ENCODE results near the gene HHLA2. TPM values are rescaled to one million over a fixed set of nuclear protein-coding genes. Genes with fewer than 3 reads are reported as not detected.
"Not testable (repeated sequence)": the region's sequence is repeated elsewhere in the genome, so short reads cannot be mapped to it uniquely, and the experiment has no call there.

HHLA2 gene, protein sequence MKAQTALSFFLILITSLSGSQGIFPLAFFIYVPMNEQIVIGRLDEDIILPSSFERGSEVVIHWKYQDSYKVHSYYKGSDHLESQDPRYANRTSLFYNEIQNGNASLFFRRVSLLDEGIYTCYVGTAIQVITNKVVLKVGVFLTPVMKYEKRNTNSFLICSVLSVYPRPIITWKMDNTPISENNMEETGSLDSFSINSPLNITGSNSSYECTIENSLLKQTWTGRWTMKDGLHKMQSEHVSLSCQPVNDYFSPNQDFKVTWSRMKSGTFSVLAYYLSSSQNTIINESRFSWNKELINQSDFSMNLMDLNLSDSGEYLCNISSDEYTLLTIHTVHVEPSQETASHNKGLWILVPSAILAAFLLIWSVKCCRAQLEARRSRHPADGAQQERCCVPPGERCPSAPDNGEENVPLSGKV
- not detected in 2 replicates for total RNA-seq (2012; rRNA removed)

DNA sequence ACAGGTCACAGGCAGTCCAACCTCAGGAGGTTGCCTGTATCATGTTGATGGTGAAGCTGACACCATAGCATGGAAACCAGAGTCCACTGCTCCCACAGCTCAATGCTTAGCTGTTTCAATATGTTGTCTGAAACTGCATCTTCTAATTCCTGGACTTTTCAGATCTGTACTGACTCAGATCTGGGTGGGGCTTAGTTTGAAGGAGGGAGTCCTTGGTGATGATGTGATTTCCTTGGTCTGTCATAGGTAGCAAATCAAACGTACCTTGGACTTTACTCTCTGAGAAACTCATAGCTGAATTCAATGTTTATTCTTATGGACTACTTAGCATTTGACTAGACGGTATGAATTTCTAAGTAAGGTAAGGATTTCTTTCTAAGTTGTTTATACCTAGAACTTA lies at the start of gene HHLA2:
TSS of gene HHLA2 (plus strand) at position 310 of the 400 bp plus-strand sequence. CDS start 55,266 bp downstream, outside the sequence.
- Histone ChIP-seq H3K4me3 (ENCODE audit: low read length) (no peak within 1 kb of the TSS), H3K36me3 (ENCODE audit: insufficient read depth, low read length) (no peaks in the 10 kb centered on the region), H3K4me2 (ENCODE audit: low read length) (no peak within 1 kb of the TSS), H3K4me1 (ENCODE audit: control insufficient read depth, insufficient read depth, low read length) (no peaks in the 10 kb centered on the region), H3K27me3 (ENCODE audit: control insufficient read depth, insufficient read depth, low read length) (no peaks in the 10 kb centered on the region), H3K9ac (ENCODE audit: low read depth, low read length) (no peak within 1 kb of the TSS), H3K9me3 (replicated peaks; ENCODE audit: low read length) (no peaks in the 10 kb centered on the region)

DNA sequence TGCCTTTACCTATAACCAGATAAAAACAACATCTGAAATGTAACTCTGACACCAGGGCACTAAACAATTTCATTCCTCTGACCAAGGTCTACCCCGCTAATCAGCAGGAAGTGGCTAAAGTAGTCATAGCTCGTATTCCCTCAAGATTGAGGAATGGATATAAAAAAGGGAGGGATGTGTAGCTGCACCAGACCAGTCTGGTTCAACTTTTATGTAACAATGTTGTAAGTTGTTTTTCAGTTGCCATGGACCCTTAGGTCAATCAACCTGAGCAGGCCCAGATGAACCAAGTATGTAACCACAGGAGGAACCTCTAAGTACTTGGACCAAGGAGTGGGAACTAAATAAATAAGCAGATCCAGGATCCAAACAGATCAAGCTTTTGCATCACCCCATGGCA lies 45.7 kb upstream of the HHLA2 start:
- H3K4me3 ChIP-seq (ENCODE audit: low read length) = no peak overlapping the region
- H3K27me3 ChIP-seq (ENCODE audit: control insufficient read depth, insufficient read depth, low read length) = no peaks in the 10 kb centered on the region
- no peak overlapping the region for H3K4me2 ChIP-seq (ENCODE audit: low read length)
- no peaks in the 10 kb centered on the region for H3K9me3 ChIP-seq (replicated peaks; ENCODE audit: low read length)
- H3K4me1 ChIP-seq (ENCODE audit: control insufficient read depth, insufficient read depth, low read length) = no peaks in the 10 kb centered on the region
- H3K36me3 ChIP-seq (ENCODE audit: insufficient read depth, low read length) = no peaks in the 10 kb centered on the region
- no peak overlapping the region for H3K9ac ChIP-seq (ENCODE audit: low read depth, low read length)

DNA sequence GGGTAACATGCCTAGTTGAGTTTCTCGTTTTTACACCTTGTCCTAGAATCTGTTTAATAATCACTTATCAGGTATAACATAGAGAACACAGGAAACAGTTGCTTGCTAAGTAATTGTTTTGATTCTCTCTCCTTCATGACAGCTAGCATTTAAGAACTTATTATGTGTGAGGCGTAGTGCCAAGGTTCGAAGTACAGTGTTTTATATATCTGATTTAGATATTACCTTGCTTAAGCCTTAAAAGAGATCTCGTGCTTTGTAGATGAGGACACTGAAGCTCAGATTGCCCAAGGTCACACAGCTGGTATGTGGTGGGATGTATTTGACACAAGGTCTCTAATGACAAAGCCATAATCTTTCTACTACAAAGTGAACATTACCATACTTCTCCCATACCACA lies 45.1 kb upstream of the HHLA2 start:
- Histone ChIP-seq H3K4me1 (ENCODE audit: control insufficient read depth, insufficient read depth, low read length) (no peaks in the 10 kb centered on the region), H3K4me3 (ENCODE audit: low read length) (no peak overlapping the region), H3K27me3 (ENCODE audit: control insufficient read depth, insufficient read depth, low read length) (no peaks in the 10 kb centered on the region), H3K36me3 (ENCODE audit: insufficient read depth, low read length) (no peaks in the 10 kb centered on the region), H3K9ac (ENCODE audit: low read depth, low read length) (no peak overlapping the region), H3K4me2 (ENCODE audit: low read length) (no peak overlapping the region), H3K9me3 (replicated peaks; ENCODE audit: low read length) (no peaks in the 10 kb centered on the region)

DNA sequence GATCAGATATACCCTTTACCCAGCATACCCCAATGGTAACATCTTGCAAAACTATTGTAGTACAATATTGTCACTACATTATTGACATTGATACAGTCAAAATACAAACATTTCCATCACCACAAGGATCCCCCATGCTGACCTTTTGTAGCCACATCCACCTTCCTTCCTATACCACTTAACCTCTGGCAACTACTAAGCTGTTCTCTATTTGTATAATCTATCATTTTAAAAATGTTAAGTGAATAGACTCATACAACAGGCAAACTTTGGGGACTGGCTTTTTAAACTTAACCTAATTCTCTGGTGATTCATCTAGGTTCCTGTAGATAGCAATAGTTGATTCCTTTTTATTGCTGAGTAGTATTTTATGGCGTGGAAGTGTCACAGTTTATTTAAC lies 44.5 kb upstream of the HHLA2 start:
- no peaks in the 10 kb centered on the region for H3K4me1 ChIP-seq (ENCODE audit: control insufficient read depth, insufficient read depth, low read length)
- H3K9ac ChIP-seq (ENCODE audit: low read depth, low read length) = no peak overlapping the region
- H3K9me3 ChIP-seq (replicated peaks; ENCODE audit: low read length) = no peaks in the 10 kb centered on the region
- H3K4me2 ChIP-seq (ENCODE audit: low read length) = no peak overlapping the region
- no peaks in the 10 kb centered on the region for H3K36me3 ChIP-seq (ENCODE audit: insufficient read depth, low read length)
- no peak overlapping the region for H3K4me3 ChIP-seq (ENCODE audit: low read length)
- H3K27me3 ChIP-seq (ENCODE audit: control insufficient read depth, insufficient read depth, low read length) = no peaks in the 10 kb centered on the region

DNA sequence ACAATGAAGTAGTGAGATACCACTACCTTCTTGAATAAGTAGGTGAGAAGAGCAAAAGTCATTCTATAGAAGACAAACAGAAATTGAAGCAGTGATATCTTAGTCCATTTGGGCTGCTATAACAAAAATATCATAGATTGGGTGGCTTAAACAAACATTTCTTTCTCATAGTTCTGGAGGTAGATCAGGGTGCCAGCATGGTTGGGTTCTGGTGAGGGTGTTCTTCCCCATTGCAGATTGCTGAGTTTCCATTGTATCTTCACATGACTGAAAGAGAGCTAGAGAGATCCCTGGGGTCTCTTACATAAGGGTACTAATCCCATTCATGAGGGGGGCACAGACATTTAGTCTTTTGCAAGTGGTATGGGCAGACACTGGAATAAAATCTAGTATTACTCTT lies 41.2 kb upstream of the HHLA2 start:
- H3K4me3 ChIP-seq (ENCODE audit: low read length) = no peak overlapping the region
- no peaks in the 10 kb centered on the region for H3K36me3 ChIP-seq (ENCODE audit: insufficient read depth, low read length)
- no peak overlapping the region for H3K4me2 ChIP-seq (ENCODE audit: low read length)
- H3K9me3 ChIP-seq (replicated peaks; ENCODE audit: low read length) = no peaks in the 10 kb centered on the region
- H3K4me1 ChIP-seq (ENCODE audit: control insufficient read depth, insufficient read depth, low read length) = no peaks in the 10 kb centered on the region
- H3K27me3 ChIP-seq (ENCODE audit: control insufficient read depth, insufficient read depth, low read length) = no peaks in the 10 kb centered on the region
- H3K9ac ChIP-seq (ENCODE audit: low read depth, low read length) = no peak overlapping the region

DNA sequence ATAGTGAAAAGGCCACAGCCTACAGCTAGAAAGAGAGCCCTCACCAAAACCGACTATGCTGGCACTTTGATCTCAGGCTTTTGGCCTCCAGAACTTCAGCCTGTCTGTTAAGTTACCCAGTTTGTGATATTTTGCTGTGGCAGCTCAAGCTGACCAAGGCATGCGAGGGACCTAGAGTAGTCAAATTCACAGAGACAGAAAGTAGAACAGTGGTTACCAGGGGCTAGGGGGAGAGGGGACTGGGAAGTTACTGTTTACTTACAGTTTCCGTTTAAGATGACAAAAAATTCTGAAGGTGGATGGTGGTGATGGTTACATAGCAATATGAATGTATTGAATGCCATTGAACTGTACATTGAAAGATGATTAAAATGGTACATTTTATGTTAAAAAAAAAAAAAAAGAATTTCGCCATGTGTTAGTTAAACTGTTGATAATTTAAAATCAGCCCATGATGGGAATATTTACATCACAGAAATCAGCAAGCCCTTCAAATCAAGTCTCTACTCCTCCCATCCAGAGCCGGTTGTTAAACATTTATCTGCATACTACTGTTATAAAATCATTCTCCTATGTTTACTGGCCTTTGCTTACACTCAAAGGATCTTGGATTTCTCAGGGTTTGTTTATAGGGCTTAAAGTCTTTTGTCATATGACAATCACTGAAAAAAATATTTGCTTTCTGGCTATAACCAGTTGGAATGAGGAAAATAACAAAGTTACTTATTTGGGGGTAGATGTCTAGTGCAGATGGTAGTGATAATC lies 31.6 kb upstream of the HHLA2 start:
- not testable (repeated sequence) for H3K9me3 ChIP-seq (replicated peaks; ENCODE audit: low read length); H3K4me3 ChIP-seq (ENCODE audit: low read length); H3K4me1 ChIP-seq (ENCODE audit: control insufficient read depth, insufficient read depth, low read length); H3K4me2 ChIP-seq (ENCODE audit: low read length); H3K36me3 ChIP-seq (ENCODE audit: insufficient read depth, low read length); H3K27me3 ChIP-seq (ENCODE audit: control insufficient read depth, insufficient read depth, low read length); H3K9ac ChIP-seq (ENCODE audit: low read depth, low read length)

DNA sequence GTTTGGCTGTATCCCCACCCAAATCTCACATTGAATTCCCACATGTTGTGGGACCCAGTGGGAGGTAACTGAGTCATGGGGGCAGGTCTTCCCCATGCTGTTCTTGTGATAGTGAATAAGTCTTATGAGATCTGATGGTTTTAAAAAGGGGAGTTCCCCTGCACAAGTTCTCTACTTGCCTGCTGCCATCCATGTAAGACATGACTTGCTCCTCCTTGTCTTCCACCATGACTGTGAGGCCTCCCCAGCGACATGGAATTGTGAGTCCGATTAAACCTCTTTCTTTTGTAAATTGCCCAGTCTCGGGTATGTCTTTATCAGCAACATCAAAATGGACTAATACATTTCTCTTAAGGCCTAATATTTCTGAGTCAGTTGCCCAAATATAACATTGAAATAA lies 28.1 kb upstream of the HHLA2 start:
- not testable (repeated sequence) for H3K4me1 ChIP-seq (ENCODE audit: control insufficient read depth, insufficient read depth, low read length); H3K36me3 ChIP-seq (ENCODE audit: insufficient read depth, low read length); H3K9ac ChIP-seq (ENCODE audit: low read depth, low read length); H3K27me3 ChIP-seq (ENCODE audit: control insufficient read depth, insufficient read depth, low read length); H3K4me2 ChIP-seq (ENCODE audit: low read length); H3K4me3 ChIP-seq (ENCODE audit: low read length); H3K9me3 ChIP-seq (replicated peaks; ENCODE audit: low read length)

DNA sequence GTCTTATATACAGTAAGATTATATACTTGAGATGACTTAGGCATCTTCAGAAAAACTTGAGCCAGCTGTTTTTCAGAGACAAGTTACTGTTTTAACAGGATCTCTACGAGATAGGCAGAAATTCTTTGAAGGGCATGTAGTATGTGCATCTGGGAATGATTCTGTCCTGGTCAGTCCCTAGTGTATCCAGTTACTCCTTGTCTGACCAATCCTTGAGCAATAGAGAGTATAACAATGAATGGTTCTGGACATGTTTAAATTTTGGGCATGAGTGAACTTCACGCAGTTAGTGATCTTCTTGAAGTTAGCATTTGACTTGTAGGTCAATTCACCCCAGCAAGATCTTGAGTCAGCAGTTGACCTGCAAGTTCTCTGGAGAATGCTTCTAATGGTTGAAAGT lies 24.7 kb upstream of the HHLA2 start:
- Histone ChIP-seq H3K4me1 (ENCODE audit: control insufficient read depth, insufficient read depth, low read length) (no peaks in the 10 kb centered on the region), H3K36me3 (ENCODE audit: insufficient read depth, low read length) (no peaks in the 10 kb centered on the region), H3K27me3 (ENCODE audit: control insufficient read depth, insufficient read depth, low read length) (no peaks in the 10 kb centered on the region), H3K4me2 (ENCODE audit: low read length) (no peak overlapping the region), H3K9me3 (replicated peaks; ENCODE audit: low read length) (no peaks in the 10 kb centered on the region), H3K4me3 (ENCODE audit: low read length) (no peak overlapping the region), H3K9ac (ENCODE audit: low read depth, low read length) (no peak overlapping the region)

DNA sequence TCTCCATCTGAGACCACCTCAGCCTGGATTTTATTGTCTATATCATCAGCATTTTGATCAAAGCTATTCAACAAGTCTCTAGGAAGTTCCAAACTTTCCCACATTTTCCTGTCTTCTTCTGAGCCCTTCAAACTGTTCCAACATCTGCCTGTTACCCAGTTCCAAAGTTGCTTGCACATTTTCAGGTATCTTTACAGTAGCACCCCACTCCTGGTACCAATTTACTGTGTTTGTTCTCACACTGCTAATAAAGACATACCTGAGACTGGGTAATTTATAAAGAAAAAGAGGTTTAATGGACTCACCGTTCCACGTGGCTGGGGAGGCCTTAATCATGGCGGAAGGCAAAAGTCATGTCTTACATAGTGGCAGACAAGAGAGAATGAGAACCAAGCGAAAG lies 17.3 kb upstream of the HHLA2 start:
- H3K9me3 ChIP-seq (replicated peaks; ENCODE audit: low read length); H3K4me1 ChIP-seq (ENCODE audit: control insufficient read depth, insufficient read depth, low read length); H3K27me3 ChIP-seq (ENCODE audit: control insufficient read depth, insufficient read depth, low read length); H3K36me3 ChIP-seq (ENCODE audit: insufficient read depth, low read length); H3K9ac ChIP-seq (ENCODE audit: low read depth, low read length); H3K4me3 ChIP-seq (ENCODE audit: low read length); H3K4me2 ChIP-seq (ENCODE audit: low read length): not testable (repeated sequence)

DNA sequence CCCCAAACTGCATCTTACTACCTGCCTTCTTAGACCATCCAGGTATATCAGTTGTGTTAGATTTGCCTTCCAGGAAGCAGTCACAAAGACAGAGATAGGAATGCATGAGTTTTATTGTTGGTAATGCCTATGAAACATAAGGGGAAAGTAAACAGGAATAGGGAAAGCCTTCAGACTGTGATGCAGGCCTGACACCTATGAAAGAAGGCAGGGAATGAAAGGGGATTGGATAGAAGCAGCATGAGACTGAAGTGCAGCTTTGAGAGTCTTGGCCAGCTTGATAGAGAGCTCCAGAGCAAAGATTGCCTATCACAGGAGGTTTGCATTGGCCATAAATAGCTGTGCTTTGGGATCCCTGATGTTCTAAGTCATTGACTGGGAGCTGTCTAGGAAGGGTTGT lies 15.9 kb upstream of the HHLA2 start:
- no peak overlapping the region for H3K4me3 ChIP-seq (ENCODE audit: low read length)
- no peak overlapping the region for H3K9ac ChIP-seq (ENCODE audit: low read depth, low read length)
- H3K4me1 ChIP-seq (ENCODE audit: control insufficient read depth, insufficient read depth, low read length) = no peaks in the 10 kb centered on the region
- H3K36me3 ChIP-seq (ENCODE audit: insufficient read depth, low read length) = no peaks in the 10 kb centered on the region
- H3K27me3 ChIP-seq (ENCODE audit: control insufficient read depth, insufficient read depth, low read length) = no peaks in the 10 kb centered on the region
- no peak overlapping the region for H3K4me2 ChIP-seq (ENCODE audit: low read length)
- H3K9me3 ChIP-seq (replicated peaks; ENCODE audit: low read length) = no peaks in the 10 kb centered on the region

DNA sequence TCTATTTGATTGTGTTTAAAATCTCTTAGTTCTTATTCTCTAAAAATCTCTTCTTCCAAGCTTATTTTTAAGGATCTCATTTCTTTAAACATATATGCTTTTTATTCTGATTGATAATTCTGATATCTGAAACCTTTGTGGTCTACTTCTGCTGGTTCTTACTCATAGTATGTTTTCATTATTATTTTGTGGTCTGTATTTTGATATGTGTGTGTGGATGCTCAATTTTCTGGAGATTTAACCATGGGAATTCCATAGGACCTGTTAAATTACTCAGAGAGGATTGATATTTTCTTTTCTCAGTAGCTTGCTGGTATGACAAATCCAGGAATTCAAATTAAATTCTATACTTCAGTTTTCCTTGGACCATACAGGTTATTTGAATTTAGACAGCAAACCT lies 14.7 kb upstream of the HHLA2 start:
- no peak overlapping the region for H3K9ac ChIP-seq (ENCODE audit: low read depth, low read length)

DNA sequence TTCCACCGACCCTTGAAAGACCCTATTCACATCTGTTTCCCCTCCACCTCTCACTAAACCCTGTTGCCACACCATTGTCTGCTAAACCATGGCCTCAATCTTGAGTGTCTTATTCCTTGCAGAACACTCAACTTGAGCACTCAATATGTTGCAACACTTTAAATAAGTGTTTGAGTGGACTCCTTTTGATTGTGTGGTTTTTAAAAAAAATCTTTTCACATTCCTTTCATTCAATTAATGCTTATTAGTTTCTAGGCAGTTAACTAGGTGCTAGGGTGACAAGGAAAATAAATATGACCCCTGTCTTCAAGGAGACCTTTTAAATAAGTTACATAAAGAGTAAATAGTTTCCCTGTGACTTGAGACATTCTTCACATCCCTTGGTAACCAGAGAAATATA lies 13.3 kb upstream of the HHLA2 start:
- Histone ChIP-seq H3K27me3 (ENCODE audit: control insufficient read depth, insufficient read depth, low read length) (no peaks in the 10 kb centered on the region), H3K4me1 (ENCODE audit: control insufficient read depth, insufficient read depth, low read length) (no peaks in the 10 kb centered on the region), H3K36me3 (ENCODE audit: insufficient read depth, low read length) (no peaks in the 10 kb centered on the region), H3K9me3 (replicated peaks; ENCODE audit: low read length) (no peaks in the 10 kb centered on the region), H3K4me3 (ENCODE audit: low read length) (no peak overlapping the region), H3K9ac (ENCODE audit: low read depth, low read length) (no peak overlapping the region), H3K4me2 (ENCODE audit: low read length) (no peak overlapping the region)

More for the DNA sequence above, 14.7 kb upstream of the HHLA2 start:
- no peaks in the 10 kb centered on the region for H3K4me1 ChIP-seq (ENCODE audit: control insufficient read depth, insufficient read depth, low read length)
- H3K27me3 ChIP-seq (ENCODE audit: control insufficient read depth, insufficient read depth, low read length) = no peaks in the 10 kb centered on the region
- no peaks in the 10 kb centered on the region for H3K36me3 ChIP-seq (ENCODE audit: insufficient read depth, low read length)
- H3K9me3 ChIP-seq (replicated peaks; ENCODE audit: low read length) = no peaks in the 10 kb centered on the region
- H3K4me3 ChIP-seq (ENCODE audit: low read length) = no peak overlapping the region
- H3K4me2 ChIP-seq (ENCODE audit: low read length) = no peak overlapping the region

All from skeletal muscle satellite cell (primary cell).